Measurements from ENCODE around the gene UGT1A5.

GRCh38 chr2:233746475-233747282 is 34.0 kb downstream of the UGT1A5 start:
- TF ChIP-seq CTCF (IDR thresholded peaks at IDR 0.05): no peak
- TF ChIP-seq POLR2A (IDR thresholded peaks at IDR 0.05): no peak
- no peak for TF ChIP-seq POLR2AphosphoS5 (IDR thresholded peaks at IDR 0.05)
